ENCODE data around the gene INO80E. TPM values are rescaled to one million over a fixed set of nuclear protein-coding genes. Genes with fewer than 3 reads are reported as not detected.

Gene INO80E
- polyA plus RNA-seq, 1 of the 3 experiments (the other 2 are of a cell fraction) = 46.6 TPM

GRCh38 chr16:30051518-30051917 is 55.5 kb downstream of the INO80E start:
- no peaks in the 10 kb centered on the region for H3K27me3 ChIP-seq (ENCODE audit: insufficient read depth)
- H3K36me3 ChIP-seq (replicated peaks in 1 of 2; ENCODE audit: control insufficient read depth in 1 of 2, insufficient read depth in 2 of 2, low read length in 1 of 2) = no peaks in the 10 kb centered on the region
- H3K9ac ChIP-seq = peak overlapping the region; percentile 51; the same call in 1 of the 2 replicates
- CTCF ChIA-PET = interaction anchor here (0.6 to 6.1 kb wide), 3 partner anchors 9 to 346 kb away, joined by 3 to 31 read pairs (median 3); partner anchors contain the start of gene TLCD3B
- peaks cover 22% of the 10 kb centered on the region for H3F3A ChIP-seq (replicated peaks; ENCODE audit: insufficient read depth)
- H3K4me3 ChIP-seq (ENCODE audit: low read depth in 2 of 2, low read length in 1 of 2) = no peak overlapping the region
- peaks cover 33% of the 10 kb centered on the region; the same call in 1 of the 2 replicates for H3K79me2 ChIP-seq (ENCODE audit: insufficient read depth)
- 40% methylated on average over 3 of the region's 3 CpGs for WGBS (ENCODE audit: low lambda C conversion rate)
- no peak for DNase-seq
- H3K4me2 ChIP-seq = no peak overlapping the region
- H3K9me2 ChIP-seq = no peaks in the 10 kb centered on the region
- H3K4me1 ChIP-seq (ENCODE audit: control insufficient read depth in 1 of 2, insufficient read depth in 2 of 2, low read depth in 1 of 2, low read length in 1 of 2) = peaks cover 5% of the 10 kb centered on the region in 2 experiments; a peak in 2 of 4 replicates
- POLR2A ChIA-PET = no interaction called here
- peak overlapping the region in 1 of 2 experiments; percentile 70; a peak in 2 of 4 replicates for H3K27ac ChIP-seq (ENCODE audit: low read depth in 2 of 2, low read length in 1 of 2)
- no peaks in the 10 kb centered on the region for H3K9me3 ChIP-seq
- TF ChIP-seq FOSL2 (IDR thresholded peaks at IDR 0.05; ENCODE audit: borderline replicate concordance, low read depth) (peak; percentile 56; the same call in 1 of the 2 replicates), RCOR1 (IDR thresholded peaks at IDR 0.05; ENCODE audit: low read length) (no peak), TCF12 (IDR thresholded peaks at IDR 0.05) (no peak), RFX5 (IDR thresholded peaks at IDR 0.05; ENCODE audit: low read length) (no peak), NFIC (IDR thresholded peaks at IDR 0.05; ENCODE audit: borderline replicate concordance) (no peak), SIN3A (IDR thresholded peaks at IDR 0.05; ENCODE audit: borderline replicate concordance, low read depth, low read length) (no peak), ELF1 (IDR thresholded peaks at IDR 0.05) (no peak), CHD2 (IDR thresholded peaks at IDR 0.05; ENCODE audit: low read length, partially characterized antibody) (no peak), MXI1 (IDR thresholded peaks at IDR 0.05; ENCODE audit: low read depth, low read length) (no peak), MAX (IDR thresholded peaks at IDR 0.05; ENCODE audit: low read depth) (peak; percentile 56; the same call in 1 of the 2 replicates), EP300 (IDR thresholded peaks at IDR 0.05; ENCODE audit: borderline replicate concordance in 1 of 2, low read depth in 1 of 2, low read length in 1 of 2) (no peak), REST (IDR thresholded peaks at IDR 0.05; ENCODE audit: low read depth, low read length) (no peak), NRF1 (IDR thresholded peaks at IDR 0.05; ENCODE audit: low read depth, low read length) (no peak), GATA2 (CRISPR knock-in tag; IDR thresholded peaks at IDR 0.05) (no peak), FOXJ3 (CRISPR knock-in tag; IDR thresholded peaks at IDR 0.05) (no peak)
- TF ChIP-seq, protein P1, sequence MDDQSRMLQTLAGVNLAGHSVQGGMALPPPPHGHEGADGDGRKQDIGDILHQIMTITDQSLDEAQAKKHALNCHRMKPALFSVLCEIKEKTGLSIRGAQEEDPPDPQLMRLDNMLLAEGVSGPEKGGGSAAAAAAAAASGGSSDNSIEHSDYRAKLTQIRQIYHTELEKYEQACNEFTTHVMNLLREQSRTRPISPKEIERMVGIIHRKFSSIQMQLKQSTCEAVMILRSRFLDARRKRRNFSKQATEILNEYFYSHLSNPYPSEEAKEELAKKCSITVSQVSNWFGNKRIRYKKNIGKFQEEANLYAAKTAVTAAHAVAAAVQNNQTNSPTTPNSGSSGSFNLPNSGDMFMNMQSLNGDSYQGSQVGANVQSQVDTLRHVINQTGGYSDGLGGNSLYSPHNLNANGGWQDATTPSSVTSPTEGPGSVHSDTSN (IDR thresholded peaks at IDR 0.05) = no peak
- TF ChIP-seq, protein P2, sequence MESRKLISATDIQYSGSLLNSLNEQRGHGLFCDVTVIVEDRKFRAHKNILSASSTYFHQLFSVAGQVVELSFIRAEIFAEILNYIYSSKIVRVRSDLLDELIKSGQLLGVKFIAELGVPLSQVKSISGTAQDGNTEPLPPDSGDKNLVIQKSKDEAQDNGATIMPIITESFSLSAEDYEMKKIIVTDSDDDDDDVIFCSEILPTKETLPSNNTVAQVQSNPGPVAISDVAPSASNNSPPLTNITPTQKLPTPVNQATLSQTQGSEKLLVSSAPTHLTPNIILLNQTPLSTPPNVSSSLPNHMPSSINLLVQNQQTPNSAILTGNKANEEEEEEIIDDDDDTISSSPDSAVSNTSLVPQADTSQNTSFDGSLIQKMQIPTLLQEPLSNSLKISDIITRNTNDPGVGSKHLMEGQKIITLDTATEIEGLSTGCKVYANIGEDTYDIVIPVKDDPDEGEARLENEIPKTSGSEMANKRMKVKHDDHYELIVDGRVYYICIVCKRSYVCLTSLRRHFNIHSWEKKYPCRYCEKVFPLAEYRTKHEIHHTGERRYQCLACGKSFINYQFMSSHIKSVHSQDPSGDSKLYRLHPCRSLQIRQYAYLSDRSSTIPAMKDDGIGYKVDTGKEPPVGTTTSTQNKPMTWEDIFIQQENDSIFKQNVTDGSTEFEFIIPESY (IDR thresholded peaks at IDR 0.05; ENCODE audit: borderline replicate concordance, low read depth) = no peak
- TF ChIP-seq, protein P3, sequence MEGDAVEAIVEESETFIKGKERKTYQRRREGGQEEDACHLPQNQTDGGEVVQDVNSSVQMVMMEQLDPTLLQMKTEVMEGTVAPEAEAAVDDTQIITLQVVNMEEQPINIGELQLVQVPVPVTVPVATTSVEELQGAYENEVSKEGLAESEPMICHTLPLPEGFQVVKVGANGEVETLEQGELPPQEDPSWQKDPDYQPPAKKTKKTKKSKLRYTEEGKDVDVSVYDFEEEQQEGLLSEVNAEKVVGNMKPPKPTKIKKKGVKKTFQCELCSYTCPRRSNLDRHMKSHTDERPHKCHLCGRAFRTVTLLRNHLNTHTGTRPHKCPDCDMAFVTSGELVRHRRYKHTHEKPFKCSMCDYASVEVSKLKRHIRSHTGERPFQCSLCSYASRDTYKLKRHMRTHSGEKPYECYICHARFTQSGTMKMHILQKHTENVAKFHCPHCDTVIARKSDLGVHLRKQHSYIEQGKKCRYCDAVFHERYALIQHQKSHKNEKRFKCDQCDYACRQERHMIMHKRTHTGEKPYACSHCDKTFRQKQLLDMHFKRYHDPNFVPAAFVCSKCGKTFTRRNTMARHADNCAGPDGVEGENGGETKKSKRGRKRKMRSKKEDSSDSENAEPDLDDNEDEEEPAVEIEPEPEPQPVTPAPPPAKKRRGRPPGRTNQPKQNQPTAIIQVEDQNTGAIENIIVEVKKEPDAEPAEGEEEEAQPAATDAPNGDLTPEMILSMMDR (IDR thresholded peaks at IDR 0.05) = no peak
- H2AFZ ChIP-seq (ENCODE audit: low read depth) = no peak overlapping the region; the same call in 1 of the 2 replicates
- no peaks in the 10 kb centered on the region for H4K20me1 ChIP-seq (ENCODE audit: insufficient read depth)

Data from SK-N-SH (cell line).